Left colon (tissue), 2 donors: Measurements from ENCODE around the gene DSN1. TPM values are rescaled to one million over a fixed set of nuclear protein-coding genes. Genes with fewer than 3 reads are reported as not detected.

Experiments used
- ATAC-seq: fragments of 200-7000 bp; cut with Tn5 transposase; one replicate; pipeline ENCODE4 v1.9.1; 2020; ENCODE audit warnings: mild to moderate bottlenecking, moderate library complexity
- DNase-seq, 2 donors: peaks; one replicate each; pipeline ENCODE4 v3.0.0-alpha.2; 2020
- intact Hi-C, 2 donors: fragments of 100-400 bp; cut with DNase I in 1 of 2; cut with micrococcal nuclease in 1 of 2; formaldehyde crosslinking; loops; one replicate each; pipeline versions ENCODE4 v1.11.2 to v1.14.0; 2022; cut with DNase I, micrococcal nuclease
- long read RNA-seq: library from polyadenylated mRNA; unstranded; transcript quantifications from one replicate; pipeline ENCODE4 v2.0.0, GENCODE V29; 2021
- total RNA-seq, 2 donors: library from RNA; stranded (reverse); fragmentation: NEBNext Ultra II Directional; extraction: Animal tissue kit (Norgen Biotek cat#: 25700); gene quantifications; one replicate each; pipeline ENCODE4 v1.2.1, GENCODE V29; 2021
- donor health status: DM: no; HTN: no; CAD: no.
- donor health status: DM: yes; HTN: yes; CAD: no.

DSN1 gene
- total RNA-seq = 1 to 10 TPM; 6.3 to 6.8 TPM
- long read RNA-seq, transcript DSN1-203 (11 exons, 2,233 nt) = major isoform, 10 of 20 reads
- long read RNA-seq, partial matches to known transcripts = 1 of 20 reads
- long read RNA-seq, other reads (novel, unspliced or antisense) = 2 of 20 reads

GRCh38 chr20:36773597-36774390 is at the start of gene DSN1:
Gene DSN1, minus strand, starts transcription at chr20:36773763. Its CDS starts 2,305 bp downstream, at chr20:36771458.
- intact Hi-C loops = no loop called here
- ATAC-seq (peak; percentile 93), DNase-seq (peak; percentile 96 to 99)

- no peak for ATAC-seq
- intact Hi-C loops = no loop called here
- no peak for DNase-seq
Observed at GRCh38 chr20:36823121-36823520, 49.6 kb upstream of the DSN1 start.

GRCh38 chr20:36821964-36822437 is 48.4 kb upstream of the DSN1 start:
- DNase-seq (no peak), ATAC-seq (no peak)
- intact Hi-C loops = no loop called here

- ATAC-seq = no peak
- no peak for DNase-seq
- intact Hi-C loops = no loop called here
Observed at GRCh38 chr20:36820928-36821327, 47.4 kb upstream of the DSN1 start.

- intact Hi-C loops = no loop called here
- DNase-seq (no peak), ATAC-seq (no peak)
Observed at GRCh38 chr20:36820073-36820472, 46.5 kb upstream of the DSN1 start.

GRCh38 chr20:36819659-36820058 is 46.1 kb upstream of the DSN1 start:
- intact Hi-C loops = no loop called here
- DNase-seq (no peak), ATAC-seq (no peak)

GRCh38 chr20:36818861-36819260 is 45.3 kb upstream of the DSN1 start:
- DNase-seq = no peak
- intact Hi-C loops = no loop called here
- ATAC-seq = no peak

- intact Hi-C loops = no loop called here
- ATAC-seq (no peak), DNase-seq (no peak)
Observed at GRCh38 chr20:36818185-36818584, 44.6 kb upstream of the DSN1 start.

GRCh38 chr20:36817496-36817895 is 43.9 kb upstream of the DSN1 start:
- intact Hi-C loops = no loop called here
- DNase-seq = no peak
- no peak for ATAC-seq

- DNase-seq (no peak), ATAC-seq (no peak)
- intact Hi-C loops = no loop called here
Observed at GRCh38 chr20:36815454-36816091, 42.0 kb upstream of the DSN1 start.

- DNase-seq (no peak), ATAC-seq (peak; percentile 34)
- intact Hi-C loops = no loop called here
Observed at GRCh38 chr20:36812594-36813463, 39.3 kb upstream of the DSN1 start.

GRCh38 chr20:36808317-36809257 is 35.0 kb upstream of the DSN1 start:
- ATAC-seq = peak; percentile 94
- peak; percentile 85 to 87 for DNase-seq
- intact Hi-C loops = no loop called here

- DNase-seq (no peak), ATAC-seq (no peak)
- intact Hi-C loops = no loop called here
Observed at GRCh38 chr20:36806049-36806448, 32.5 kb upstream of the DSN1 start.

GRCh38 chr20:36805396-36805795 is 31.8 kb upstream of the DSN1 start:
- intact Hi-C loops = no loop called here
- DNase-seq (no peak), ATAC-seq (no peak)

GRCh38 chr20:36804425-36804824 is 30.9 kb upstream of the DSN1 start:
- ATAC-seq (no peak), DNase-seq (no peak)
- intact Hi-C loops = no loop called here

GRCh38 chr20:36802326-36803222 is 29.0 kb upstream of the DSN1 start:
- ATAC-seq (no peak), DNase-seq (no peak)
- intact Hi-C loops = no loop called here

GRCh38 chr20:36800410-36800809 is 26.8 kb upstream of the DSN1 start:
- DNase-seq (no peak), ATAC-seq (no peak)
- intact Hi-C loops = no loop called here
